Stimulated activated CD4-positive, alpha-beta T cell treated with anti-CD3 and anti-CD28 coated beads, Interleukin-12 subunit alpha, Interleukin-12 subunit beta, amount 100 ng/mL, for 48 hours (primary cell): ENCODE measurements around the gene ZBTB5.
"Not testable (repeated sequence)": the region's sequence is repeated elsewhere in the genome, so short reads cannot be mapped to it uniquely, and the experiment has no call there.

Experiments used
- DNase-seq, 3 donors: peaks; one replicate each; pipeline ENCODE4 v3.0.0-alpha.2; 2020; ENCODE audit warnings: low read depth in 2 of 3, low spot score in 1 of 3

ZBTB5 gene

DNA sequence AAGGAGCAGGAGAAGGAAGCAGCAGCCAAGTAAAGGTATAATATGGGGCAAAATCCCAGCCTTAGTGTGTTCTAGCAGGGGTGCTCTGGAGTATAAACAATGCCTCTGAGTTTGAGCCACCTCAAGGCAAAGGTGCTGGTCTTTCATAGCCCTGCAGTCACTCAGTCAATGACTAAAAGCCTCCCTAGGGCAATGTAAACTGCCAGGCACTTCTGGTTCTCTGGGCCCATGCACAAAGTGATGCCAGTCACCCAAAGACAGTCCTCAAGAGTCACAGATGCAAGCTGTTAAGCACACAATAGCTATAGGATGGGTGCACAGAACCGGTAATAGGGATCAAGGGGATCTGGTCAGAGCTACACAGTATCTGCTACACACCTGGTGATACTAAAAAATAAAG is 12.6 kb downstream of the ZBTB5 start:
- no peak for DNase-seq

- no peak for DNase-seq
These were observed 13.6 kb downstream of the ZBTB5 start for GRCh38 chr9:37451628-37452027.

DNA sequence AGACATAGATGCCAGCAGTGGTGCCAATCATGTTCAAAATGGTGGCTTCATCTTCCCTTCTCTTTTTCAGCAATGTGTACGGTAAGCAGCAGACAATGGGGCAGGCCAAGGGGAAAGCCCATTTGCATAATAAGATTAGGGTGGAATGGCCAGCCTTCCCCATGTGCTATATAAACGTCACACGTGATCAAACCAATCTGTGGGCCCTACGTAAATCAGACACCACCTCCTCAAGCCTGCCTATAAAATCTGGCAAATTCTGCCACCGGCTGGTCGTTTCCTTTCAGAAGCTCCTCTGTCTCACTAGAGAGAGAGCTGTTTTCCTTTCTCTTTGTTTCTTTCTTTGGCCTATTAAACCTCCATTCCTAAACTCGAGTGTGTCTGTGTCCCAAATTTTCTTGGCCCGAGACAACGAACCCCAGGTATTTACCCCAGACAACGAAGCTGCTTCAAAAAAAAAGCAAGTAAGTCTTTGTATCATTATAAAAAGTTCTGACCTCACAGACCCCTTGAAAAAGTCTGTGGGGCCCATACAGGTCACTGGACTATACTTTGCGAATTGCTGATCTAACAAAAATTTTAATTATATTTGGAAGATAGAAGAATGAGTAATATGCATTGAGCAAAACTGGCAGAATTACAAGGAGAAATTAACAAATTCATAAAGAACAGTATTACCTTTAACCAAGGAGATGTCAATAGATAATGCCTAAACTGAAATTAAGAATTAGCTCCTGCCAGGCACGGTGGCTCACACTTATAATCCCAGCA is 15.2 kb downstream of the ZBTB5 start:
- DNase-seq = no peak

DNA sequence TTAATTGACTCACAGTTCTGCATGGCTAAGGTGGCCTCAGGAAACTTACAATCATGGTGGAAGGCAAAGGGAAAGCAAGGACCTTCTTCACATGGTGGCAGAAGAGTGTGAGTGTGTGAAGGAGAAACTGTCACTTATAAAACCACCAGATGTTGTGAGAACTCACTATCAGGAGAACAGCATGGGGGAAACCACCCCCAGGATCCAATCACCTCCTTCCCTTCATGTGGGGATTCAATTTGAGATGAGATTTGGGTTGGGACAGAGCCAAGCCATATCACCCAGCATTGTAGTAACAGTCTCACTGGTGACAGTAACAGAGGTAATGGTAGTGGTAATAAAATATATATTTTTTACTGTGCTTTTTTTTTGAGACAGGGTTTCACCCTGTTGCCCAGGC is 18.1 kb downstream of the ZBTB5 start:
- no peak for DNase-seq

DNA sequence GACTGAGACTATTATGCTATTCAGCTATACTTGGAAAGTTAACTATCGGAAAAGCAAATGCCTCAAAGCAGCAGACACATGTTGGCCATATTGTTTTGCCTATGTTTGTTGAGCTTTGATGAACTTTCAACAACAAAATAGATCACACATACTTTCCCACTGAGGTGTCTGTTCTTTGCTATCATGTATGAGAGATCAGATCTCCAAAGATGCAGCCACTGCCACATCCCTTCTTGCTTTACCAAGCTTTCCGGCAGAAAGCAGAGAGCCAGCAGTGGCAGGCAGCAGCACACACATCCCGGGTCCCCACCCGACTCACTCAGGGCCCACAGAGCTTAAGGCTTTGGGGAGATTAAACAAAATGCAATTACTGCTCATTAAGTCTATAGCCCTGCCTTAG is 18.8 kb downstream of the ZBTB5 start:
- DNase-seq = no peak

DNA sequence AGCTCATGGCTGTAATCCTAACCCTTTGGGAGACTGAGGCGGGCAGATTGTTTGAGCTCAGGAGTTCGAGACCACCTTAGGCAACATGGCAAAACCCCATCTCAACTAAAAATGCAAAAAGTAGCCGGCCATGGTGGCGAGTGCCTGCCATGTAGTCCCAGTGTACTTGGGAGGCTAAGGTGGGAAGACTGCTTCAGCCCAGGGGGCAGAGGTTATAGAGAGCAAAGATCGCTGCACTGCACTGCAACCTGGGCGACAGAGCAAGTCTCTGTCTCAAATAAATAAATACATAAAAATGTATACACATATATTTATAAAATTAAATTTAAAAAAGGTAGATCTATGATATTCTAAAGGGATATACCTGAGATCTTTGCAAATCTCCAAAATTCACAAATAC is 19.4 kb downstream of the ZBTB5 start:
- no peak for DNase-seq

GRCh38 chr9:37444890-37445289 is 20.4 kb downstream of the ZBTB5 start:
- no peak for DNase-seq

DNA sequence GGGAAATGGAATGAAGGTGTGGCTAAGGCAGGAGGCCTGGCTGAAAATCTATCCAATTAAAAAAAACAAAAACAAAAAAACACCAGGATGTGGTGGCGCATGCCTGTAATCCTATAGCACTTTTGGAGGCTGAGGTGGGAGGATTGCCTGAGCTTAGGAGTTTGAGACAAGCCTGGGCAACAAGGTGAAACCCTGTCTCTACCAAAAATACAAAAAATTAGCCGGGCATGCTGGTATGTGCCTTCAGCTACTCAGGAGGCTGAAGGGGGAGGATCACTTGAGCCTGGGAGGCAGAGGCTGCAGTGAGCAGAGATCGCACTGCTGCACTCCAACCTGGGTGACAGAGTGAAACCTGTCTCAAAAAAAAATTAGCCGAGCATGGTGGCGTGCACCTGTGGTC is 21.7 kb downstream of the ZBTB5 start:
- DNase-seq = no peak

GRCh38 chr9:37442556-37442955 is 22.7 kb downstream of the ZBTB5 start:
- DNase-seq = no peak

DNA sequence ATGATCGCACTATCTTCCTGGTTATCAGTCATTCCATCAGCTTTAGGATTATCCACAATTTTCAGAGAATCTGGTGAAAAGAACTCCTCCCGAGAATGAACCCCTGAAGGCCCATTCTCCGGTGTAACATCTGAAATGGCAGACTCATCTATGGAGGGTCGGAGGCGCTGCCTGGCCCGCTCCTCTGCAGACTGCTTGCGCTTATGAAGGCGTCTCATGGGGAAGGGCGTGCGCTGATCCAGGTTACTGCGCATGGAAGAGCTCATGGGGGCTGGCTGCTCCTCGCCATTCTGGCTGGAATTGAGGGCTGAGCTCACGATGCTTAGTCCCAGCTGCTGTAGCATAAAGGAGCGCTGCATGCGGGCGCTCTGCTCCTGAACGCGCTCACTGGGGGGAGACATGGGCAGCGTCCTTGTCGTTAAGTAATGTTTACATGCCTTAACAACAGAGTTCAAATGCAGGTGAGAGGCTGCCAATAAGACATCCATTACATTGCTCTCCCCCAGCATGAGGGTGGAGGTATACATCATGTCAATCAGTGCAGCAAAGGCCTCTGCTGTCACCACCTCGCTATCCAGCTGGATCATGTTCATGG is 23.4 kb downstream of the ZBTB5 start:
- no peak for DNase-seq

DNA sequence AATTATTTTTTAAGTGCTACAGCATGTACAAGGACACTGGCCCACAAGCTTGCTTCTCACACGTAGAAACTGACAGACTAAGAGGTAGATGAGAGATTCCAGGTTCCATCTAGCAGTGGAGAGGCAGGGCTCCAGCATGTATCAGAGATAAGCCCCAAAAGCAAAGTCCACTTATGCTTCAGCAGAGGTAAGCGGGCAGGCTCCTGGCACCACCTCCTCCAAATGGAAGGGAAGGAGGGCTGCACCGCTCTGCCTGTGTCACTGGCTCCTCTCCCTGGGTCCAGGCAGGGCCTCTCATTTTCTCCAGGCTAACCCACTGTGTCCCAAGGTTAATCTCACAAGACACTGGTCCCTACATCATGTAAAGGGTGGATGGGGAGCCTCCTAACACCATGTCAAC is 26.9 kb downstream of the ZBTB5 start:
- DNase-seq = no peak

GRCh38 chr9:37437621-37438020 is 27.6 kb downstream of the ZBTB5 start:
- DNase-seq = no peak

DNA sequence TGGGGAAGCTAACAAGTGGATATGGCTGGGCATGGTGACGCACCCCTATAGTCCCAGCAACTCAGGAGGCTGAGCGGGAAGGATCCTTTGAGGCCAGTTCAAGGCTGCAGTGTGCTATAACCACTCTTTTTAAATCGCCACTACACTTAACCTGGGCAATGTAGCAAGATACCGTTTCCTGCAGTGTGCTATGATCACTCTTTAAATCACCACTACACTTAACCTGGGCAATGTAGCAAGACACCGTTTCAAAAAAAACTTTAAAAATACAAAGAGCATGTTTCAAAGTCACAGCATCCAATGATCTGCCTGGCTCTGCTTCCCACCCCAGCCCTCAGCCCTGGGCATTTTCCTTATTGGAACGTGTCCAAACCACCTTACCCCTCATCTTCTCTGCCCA is 28.2 kb downstream of the ZBTB5 start:
- DNase-seq = no peak

DNA sequence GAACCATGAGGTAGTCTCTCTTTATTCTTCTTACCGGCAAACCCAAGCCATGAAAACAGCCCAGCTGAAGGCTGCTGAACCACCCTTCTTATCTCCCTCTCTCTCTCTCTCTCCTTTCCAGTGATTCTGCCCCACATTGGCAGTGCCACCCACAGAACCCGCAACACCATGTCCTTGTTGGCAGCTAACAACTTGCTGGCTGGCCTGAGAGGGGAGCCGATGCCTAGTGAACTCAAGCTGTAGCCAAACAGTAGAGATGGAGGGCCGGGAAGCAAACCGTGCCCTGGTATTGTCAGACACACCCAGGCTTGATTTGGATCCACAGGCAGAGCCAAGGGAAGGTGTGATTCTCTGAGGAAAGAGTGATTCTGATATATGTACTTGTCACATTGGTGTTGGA is 28.7 kb downstream of the ZBTB5 start:
- DNase-seq = no peak

DNA sequence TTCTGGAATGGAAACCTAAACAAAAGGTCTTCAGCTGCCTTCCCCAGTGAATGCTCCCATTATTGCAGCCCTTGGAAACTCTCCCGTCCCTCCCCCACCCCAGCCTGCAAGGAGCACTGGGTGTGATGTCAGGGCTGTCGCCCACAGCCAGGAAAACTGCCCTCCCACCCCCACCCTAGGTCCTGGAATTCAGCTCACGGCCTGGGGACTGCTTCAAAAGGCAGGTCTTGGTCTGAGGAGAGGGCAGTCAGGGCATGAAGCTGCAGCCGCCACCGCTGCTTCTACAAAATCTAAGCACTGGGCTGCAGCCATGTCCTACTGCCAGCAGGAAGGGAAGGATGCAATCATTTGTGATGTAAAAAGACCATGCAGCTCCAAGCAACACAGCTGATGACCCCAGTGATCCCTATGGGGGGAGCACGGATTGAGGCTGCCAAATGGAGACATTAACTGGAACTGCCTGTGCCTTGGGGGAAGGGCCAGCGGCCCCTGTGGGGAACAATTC is 31.3 kb downstream of the ZBTB5 start:
- no peak for DNase-seq

DNA sequence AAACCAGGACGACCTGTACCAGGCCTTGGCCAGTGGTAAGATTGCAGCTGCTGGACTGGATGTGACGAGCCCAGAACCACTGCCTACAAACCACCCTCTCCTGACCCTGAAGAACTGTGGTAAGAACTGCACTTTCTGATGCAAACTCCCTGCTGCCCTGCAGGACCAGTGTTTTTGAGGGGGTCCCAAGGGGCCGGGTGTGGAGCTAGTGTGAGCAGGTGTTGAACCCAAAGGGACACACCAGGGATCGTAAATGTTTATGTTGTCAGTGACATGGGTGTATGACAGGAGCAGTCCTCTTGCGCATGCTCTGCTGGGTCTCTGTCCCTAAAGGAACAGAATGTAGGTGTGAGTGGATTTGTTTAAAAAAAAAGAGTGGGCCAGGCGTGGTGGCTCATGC is 33.2 kb downstream of the ZBTB5 start:
- DNase-seq = no peak

DNA sequence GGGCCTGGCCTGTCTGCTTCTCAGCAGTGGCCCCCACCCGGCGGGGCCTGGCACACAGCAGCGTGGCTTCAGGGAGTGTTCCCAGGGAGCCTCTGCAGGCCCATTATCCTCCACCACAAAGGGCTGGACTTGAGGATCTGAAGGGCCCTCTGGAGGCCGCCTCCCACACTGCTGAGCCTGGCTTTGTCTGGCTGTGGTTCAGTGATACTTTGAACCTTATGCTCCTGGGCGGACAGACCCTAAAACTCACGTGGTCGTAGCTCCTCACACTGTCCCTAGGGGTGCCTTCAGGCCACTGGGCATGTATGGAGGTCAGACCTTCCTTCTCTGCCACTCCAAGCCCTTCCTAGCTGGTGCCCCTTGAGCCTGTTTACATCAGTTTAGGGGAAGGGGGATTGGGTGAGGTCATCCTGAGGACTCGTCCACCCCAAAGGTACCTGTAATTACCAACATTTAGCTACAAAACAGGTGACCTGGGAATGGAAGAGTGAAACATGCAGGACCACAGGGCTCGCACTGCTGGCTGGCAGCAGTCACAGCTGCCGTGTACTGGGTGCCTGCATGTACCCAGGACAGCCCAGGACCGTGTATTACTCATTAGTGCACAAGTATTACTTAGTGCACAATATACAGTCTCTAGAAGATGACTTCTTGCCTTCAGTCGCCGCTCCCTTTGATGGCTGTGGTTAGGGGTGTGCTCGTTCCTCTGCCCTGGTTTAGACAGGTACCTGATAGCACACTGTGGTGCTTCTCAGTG is 34.2 kb downstream of the ZBTB5 start:
- no peak for DNase-seq

GRCh38 chr9:37429441-37430285 is 35.6 kb downstream of the ZBTB5 start:
- no peak for DNase-seq

GRCh38 chr9:37428345-37428744 is 36.9 kb downstream of the ZBTB5 start:
- no peak for DNase-seq

- no peak for DNase-seq
These were observed 38.4 kb downstream of the ZBTB5 start for GRCh38 chr9:37426846-37427245.

- not testable (repeated sequence) for DNase-seq
These were observed 38.8 kb downstream of the ZBTB5 start for GRCh38 chr9:37426431-37426830.
